CD4-positive, alpha-beta T cell treated with Interleukin-4 for 1 hour (primary cell): ENCODE measurements around the gene HIPK4.
A peak's percentile ranks its signal among the peaks of the same experiment; 100 is the strongest.
"Not testable (repeated sequence)": the region's sequence is repeated elsewhere in the genome, so short reads cannot be mapped to it uniquely, and the experiment has no call there.

ENCODE experiments used
- DNase-seq, 2 donors: peaks; one replicate each; pipeline ENCODE4 v3.0.0-alpha.2; 2020 to 2022

The HIPK4 gene

GRCh38 chr19:40416918-40417642 lies 27.1 kb upstream of the HIPK4 start:
- DNase-seq, result no peak

DNA sequence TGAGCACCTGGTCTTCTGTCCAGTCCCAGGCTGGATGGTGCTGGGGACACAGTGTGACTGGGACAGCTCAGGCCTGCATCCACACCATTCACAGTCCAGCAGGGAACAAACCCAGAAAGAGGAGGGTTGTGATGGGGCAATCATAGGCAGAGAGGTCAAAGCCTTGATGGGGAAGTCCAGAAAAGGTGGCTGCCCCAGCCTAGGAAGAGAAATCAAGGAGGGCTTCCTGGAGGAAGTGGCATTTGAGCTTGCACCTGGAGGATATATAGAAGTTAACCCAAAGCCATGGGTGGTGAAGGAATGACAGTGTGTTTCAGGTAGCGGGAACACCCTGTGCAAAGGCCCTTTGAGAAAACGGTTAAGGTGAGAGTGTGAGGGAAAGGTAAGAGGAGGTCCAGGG lies 25.8 kb upstream of the HIPK4 start:
- no peak for DNase-seq

GRCh38 chr19:40414542-40415535 lies 24.9 kb upstream of the HIPK4 start:
- DNase-seq, result no peak

- DNase-seq, result no peak
Measured at GRCh38 chr19:40413291-40413845, 23.4 kb upstream of the HIPK4 start, which contains the start of gene PRX. Gene PRX (minus strand): TSS chr19:40413378. CDS start chr19:40407932, 5,446 bp downstream.

DNA sequence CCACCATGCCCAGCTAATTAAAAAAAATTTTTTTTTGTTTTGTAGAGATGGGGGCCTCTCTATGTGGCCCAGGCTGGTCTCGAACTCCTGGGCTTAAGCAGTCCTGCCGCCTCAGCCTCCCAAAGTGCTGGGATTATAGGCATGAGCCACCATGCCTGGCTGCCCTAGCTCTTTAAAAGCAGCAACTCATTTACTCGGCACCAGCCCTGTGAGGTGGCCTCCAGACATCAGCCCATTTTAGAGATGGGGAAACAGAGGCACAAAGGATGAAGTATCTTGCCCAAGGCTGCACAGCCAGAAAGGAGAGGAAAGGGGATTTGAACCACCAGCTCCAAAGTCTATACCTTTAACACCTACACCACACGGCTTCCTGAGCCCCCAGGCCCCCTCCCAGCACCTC lies 22.9 kb upstream of the HIPK4 start:
- no peak for DNase-seq

DNA sequence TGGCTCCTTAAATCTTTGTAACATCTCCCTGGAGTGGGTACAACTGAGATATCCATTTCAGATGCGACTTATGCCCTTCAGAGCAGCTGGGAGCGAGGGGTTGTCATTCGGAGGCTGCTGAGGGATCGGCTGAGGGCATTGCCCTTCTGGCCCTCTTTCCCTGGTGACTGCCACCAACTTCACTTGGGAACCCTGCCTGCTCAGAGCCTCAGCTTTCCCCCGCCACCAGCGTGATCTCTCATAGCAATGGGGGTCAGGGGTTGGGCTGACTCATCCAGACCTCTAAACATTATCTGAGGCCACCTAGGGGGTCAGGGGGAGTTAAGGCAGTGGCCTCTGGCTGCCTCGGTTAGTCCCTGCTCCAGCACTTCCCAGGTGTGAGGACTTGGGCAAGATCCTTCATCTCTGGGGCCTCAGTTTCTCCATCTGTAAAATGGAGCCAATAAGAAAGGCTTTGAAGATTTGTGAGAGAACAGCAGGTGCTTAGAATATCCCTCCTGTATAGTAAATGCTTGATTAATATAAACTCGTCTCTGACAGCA lies 22.0 kb upstream of the HIPK4 start:
- DNase-seq, result no peak

GRCh38 chr19:40411125-40411842 lies 21.3 kb upstream of the HIPK4 start:
- no peak for DNase-seq

DNA sequence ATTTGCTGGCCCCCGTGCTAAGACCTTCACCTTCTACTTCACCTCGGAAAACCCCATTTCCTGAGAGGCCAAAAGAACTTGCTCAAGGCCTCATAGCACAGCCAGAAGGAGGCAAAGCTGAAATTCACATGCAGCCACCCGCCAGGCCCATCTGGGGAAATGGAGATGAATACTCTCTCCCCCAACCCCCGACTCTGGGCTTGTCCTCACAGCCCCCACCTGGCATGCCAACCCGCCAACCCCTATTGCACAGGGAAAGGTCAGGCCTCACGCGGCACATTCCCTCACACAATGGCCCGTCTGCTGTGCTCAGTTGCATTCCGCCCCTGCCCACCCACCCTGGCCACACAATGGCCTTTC lies 20.0 kb upstream of the HIPK4 start:
- no peak for DNase-seq

DNA sequence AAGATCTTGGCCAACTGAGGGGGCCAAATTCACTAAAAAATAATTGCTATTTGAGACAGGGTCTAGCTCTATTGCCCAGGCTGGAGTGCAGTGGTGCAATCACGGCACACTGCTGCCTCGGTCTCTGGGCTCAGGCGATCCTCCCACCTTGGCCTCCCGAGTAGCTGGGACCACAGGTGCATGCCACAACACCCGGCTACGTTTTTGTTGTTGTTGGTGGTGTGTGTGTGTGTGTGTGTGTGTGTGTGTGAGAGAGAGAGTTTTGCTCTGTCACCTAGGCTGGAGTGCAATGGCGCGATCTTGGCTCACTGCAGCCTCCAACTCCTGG lies 18.6 kb upstream of the HIPK4 start:
- not testable (repeated sequence) for DNase-seq

DNA sequence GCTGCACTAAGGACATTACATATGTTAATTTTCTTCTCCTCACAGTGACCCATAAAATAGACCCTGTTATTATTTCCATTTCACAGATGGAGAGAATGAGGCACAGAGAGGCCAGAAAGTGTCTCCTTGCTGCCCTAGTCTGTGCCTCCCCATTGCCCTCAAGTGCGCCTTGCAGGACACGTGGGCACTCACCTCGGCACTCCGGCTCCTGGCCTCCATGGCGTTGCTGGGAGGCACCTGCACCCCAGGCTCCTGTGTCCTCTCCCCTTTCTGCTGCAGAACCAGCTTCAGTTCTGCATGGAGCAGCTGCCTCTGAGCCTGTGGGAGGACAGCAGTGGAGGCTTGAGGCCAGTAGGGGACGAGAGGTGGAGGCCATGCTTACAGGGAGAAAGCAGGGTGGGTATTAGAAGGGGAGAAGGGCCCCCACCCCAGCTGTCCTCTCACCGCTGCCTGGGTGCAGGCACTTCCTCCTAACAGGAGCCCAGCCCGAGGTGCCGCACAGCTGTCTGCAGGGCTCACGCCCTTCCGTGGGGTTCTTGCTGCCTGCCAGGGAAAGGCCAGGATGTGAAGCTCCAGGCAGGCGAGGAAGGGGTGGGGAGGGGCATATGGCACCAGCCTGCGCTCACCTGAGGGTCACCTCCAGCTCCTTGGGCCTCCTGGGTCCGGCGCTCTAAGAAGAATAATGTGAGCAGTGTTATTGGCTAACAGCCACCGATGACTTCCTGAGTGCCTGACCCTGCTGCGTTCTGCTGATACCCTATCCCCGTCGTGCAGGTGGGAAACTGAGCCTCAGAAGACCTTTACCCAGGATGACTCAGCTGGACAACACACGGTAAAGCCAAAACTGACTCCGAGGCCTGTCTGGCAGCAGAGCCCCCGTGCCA lies 18.0 kb upstream of the HIPK4 start:
- DNase-seq, result no peak

DNA sequence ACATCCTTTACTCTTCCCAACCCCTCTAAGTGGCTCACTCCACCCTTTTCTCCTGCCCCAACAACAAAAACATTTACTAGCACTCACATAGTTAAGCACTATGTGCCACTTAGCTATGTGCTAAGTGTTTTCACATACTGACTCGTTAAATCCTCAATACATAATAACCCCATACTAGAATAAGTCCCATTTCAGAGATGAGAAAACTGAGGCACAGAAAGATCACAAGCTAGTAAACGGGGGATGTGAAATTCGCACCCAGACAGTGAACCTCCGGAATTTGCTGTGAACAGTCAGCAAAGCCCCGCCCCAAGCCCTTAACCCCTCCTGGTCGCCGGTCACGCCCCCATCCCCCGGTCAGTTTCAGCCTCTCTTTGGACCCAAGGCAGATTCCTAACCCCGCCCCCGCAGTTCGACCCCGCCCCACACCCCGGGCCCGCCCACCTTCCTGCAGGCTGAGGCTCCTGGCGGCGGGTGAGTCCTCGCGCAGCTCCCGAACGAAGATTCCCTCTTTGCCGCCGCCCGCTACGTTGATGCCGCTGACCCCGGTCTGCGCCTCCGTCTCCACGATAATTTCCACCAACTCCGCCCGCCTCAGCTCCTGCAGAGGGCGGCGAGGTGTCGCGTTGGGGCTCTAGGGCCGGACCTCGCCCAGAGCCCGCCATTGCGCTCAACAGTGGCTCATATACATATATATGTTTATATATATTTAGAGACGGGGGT lies 13.4 kb upstream of the HIPK4 start:
- peak; percentile 88 for DNase-seq

- DNase-seq, result no peak
Measured at GRCh38 chr19:40400559-40400958, 10.6 kb upstream of the HIPK4 start.

- peak; percentile 83 for DNase-seq
Measured at GRCh38 chr19:40398417-40399131, 8.6 kb upstream of the HIPK4 start.

GRCh38 chr19:40397568-40397906 lies 7.6 kb upstream of the HIPK4 start:
- DNase-seq, result no peak

- no peak for DNase-seq
Measured at GRCh38 chr19:40396886-40397567, 7.0 kb upstream of the HIPK4 start.

GRCh38 chr19:40395956-40396355 lies 6.0 kb upstream of the HIPK4 start:
- no peak for DNase-seq

DNA sequence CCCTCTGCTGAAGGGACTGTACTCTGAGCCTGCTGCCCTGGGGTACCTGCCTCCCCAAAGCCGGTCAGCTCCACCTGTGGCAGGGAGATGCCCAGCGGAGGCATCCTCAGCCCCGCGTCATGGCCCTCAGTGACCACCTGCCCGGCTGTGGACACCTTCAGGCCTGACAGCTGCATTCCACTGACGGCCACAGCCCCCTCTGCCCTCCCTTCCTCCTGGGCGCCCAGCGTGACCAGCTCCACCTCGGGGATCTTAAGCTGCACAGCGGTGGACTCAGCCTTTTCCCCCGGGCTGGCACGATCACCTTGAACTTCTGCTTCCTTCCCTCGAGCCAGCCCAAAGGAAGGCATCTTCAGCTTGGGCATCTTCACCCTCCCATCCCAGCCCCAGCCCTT lies 4.8 kb upstream of the HIPK4 start:
- no peak for DNase-seq

GRCh38 chr19:40393894-40394815 lies 4.2 kb upstream of the HIPK4 start:
- DNase-seq, result no peak
